ENCODE measurements around the gene CACNA2D1. TPM values are rescaled to one million over a fixed set of nuclear protein-coding genes. Genes with fewer than 3 reads are reported as not detected.

CACNA2D1 gene
- total RNA-seq, 4 donors from 2014 or later, result 17.7 to 22.0 (median 18.4) TPM

DNA sequence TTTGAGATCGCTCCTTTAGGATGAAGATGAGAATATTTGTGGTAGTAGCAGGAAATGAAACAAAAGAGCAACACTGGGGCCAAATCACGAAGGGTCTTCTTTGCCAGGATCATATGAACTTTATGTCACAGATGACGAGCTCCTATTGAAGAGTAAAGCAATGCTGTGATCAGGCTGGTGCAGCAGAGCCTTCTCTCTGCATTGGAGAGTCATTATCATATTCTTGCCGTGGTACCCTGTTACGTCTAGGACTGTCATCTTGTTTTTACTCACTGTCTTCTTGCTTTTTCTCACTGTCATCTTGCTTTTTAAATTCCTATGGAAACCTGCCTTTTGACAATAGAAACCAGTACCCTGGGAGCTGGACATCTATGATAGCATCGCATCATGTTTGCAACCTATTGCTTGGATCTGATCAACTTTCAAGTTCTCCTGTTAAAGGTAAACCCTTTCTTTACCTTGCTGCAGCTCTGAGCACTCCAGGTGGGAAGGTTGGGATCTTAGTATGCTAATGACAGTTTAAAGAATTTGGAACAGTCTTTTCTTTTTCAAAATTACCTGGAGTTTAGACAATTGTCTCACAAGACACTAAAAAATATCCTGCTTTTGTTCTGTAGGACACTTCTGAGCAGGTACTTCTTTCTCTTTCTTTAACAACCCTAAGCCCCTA, 27.9 kb upstream of the CACNA2D1 start:
- Histone ChIP-seq H3K36me3 (no peaks in the 10 kb centered on the region), H3K9me3 (no peaks in the 10 kb centered on the region), H3K4me3 (no peak overlapping the region), H3K4me1 (no peaks in the 10 kb centered on the region), H3K27me3 (no peaks in the 10 kb centered on the region), H3K27ac (no peak overlapping the region)
- 76 to 78% methylated on average over 6 of the region's 6 CpGs for WGBS, 2 donors
- TF ChIP-seq, protein P1, sequence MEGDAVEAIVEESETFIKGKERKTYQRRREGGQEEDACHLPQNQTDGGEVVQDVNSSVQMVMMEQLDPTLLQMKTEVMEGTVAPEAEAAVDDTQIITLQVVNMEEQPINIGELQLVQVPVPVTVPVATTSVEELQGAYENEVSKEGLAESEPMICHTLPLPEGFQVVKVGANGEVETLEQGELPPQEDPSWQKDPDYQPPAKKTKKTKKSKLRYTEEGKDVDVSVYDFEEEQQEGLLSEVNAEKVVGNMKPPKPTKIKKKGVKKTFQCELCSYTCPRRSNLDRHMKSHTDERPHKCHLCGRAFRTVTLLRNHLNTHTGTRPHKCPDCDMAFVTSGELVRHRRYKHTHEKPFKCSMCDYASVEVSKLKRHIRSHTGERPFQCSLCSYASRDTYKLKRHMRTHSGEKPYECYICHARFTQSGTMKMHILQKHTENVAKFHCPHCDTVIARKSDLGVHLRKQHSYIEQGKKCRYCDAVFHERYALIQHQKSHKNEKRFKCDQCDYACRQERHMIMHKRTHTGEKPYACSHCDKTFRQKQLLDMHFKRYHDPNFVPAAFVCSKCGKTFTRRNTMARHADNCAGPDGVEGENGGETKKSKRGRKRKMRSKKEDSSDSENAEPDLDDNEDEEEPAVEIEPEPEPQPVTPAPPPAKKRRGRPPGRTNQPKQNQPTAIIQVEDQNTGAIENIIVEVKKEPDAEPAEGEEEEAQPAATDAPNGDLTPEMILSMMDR (IDR thresholded peaks at IDR 0.05), result no peak
- TF ChIP-seq EP300 (IDR thresholded peaks at IDR 0.05) (no peak), POLR2A (IDR thresholded peaks at IDR 0.05) (no peak)
- DNase-seq (ENCODE audit: low spot score in 2 of 2), result no peak

DNA sequence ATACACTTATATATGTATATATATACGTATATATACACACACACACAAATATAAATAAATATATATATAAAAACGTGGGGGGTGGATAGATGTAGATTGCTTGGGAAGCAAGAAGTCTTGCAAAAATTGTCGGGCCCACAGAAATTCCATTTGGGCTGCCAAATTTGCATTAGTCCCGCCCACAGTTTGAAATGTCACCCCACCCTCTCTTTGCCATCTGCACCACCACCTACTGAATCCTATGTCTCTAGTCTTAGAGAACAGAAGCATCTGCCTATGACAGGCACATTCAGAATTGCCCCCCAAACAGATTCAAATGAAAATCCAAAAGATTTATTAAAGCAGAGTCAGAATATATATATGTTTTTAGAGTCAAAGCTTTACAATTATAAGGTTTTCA, 25.6 kb upstream of the CACNA2D1 start:
- Histone ChIP-seq H3K4me1 (no peaks in the 10 kb centered on the region), H3K27ac (no peak overlapping the region), H3K36me3 (no peaks in the 10 kb centered on the region), H3K9me3 (peaks cover 0 to 2% (median 0%) of the 10 kb centered on the region in 4 donors), H3K4me3 (no peak overlapping the region), H3K27me3 (no peaks in the 10 kb centered on the region)
- TF ChIP-seq POLR2A (IDR thresholded peaks at IDR 0.05) (no peak), EP300 (IDR thresholded peaks at IDR 0.05) (no peak)
- TF ChIP-seq, protein P1 (IDR thresholded peaks at IDR 0.05), result no peak
- 66 to 75% methylated on average over 4 of the region's 4 CpGs for WGBS, 2 donors
- DNase-seq (ENCODE audit: low spot score in 2 of 2), result no peak

DNA sequence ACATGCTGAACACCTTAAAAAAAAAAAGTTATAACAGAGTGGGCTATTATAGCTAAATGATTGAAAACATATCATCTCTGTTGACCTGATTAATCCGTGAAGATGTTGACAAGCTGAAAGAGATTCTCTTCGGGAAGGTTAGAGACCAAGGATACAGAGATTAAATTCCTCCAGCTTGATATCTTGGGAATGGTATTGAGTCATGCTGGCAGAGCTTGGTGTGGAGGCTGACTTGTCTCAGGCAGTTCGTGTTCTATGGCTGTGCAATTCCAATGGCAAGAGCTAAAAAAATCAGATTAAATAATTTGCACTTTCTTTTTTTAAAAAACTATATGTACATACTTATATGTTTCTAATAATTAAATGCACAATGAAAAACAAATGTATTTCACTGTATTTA, 24.9 kb upstream of the CACNA2D1 start:
- DNase-seq (ENCODE audit: low spot score in 2 of 2), result no peak
- WGBS, 2 donors, result 80 to 85% methylated on average over 3 of the region's 3 CpGs

DNA sequence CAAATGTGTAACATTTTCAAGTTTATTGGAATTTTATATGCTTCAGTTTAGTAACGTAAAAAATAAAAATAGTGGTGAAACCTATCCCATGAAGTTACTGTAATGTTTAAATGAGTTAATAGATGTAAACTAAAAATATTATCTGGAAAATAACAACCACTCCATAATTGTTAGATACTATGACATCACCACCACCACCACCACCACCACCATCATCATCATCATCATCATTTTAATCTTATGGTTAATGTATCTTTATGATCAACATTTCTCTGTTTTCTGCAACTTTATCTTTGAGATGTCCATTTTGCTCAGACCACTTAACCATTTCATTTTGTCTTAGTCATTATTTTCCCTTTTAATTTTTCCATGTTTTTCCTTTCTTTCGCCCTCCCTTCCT, 23.4 kb upstream of the CACNA2D1 start:
- 86 to 87% methylated on average over 2 of the region's 2 CpGs for WGBS, 2 donors
- peaks cover 0 to 7% (median 0%) of the 10 kb centered on the region in 4 donors for H3K9me3 ChIP-seq

More for the DNA sequence above, 24.9 kb upstream of the CACNA2D1 start:
- H3K4me3 ChIP-seq, result no peak overlapping the region
- H3K27ac ChIP-seq, result no peak overlapping the region
- TF ChIP-seq POLR2A (IDR thresholded peaks at IDR 0.05) (no peak), EP300 (IDR thresholded peaks at IDR 0.05) (no peak)
- TF ChIP-seq, protein P1 (IDR thresholded peaks at IDR 0.05), result no peak
- no peaks in the 10 kb centered on the region for H3K27me3 ChIP-seq
- no peaks in the 10 kb centered on the region for H3K36me3 ChIP-seq
- H3K4me1 ChIP-seq, result no peaks in the 10 kb centered on the region
- H3K9me3 ChIP-seq, result peaks cover 0 to 7% (median 0%) of the 10 kb centered on the region in 4 donors

DNA sequence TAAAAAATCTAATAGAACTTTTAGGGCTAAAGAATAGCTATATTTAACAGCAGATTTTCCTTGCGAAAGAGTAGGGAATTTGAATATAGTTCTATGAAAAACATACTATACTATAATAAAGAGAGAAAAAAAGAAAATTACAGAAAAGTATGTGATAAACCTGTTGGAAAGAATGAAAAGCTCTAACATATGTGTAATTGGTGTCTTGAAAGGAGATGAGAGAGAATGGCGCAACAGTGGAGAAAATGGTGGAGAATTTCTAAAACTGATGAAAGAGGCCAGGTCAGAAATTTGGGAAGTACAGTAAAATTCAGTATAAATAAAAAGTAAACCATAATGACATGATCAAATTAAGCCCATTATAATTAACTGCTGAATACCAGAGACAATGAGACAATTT, 20.8 kb upstream of the CACNA2D1 start:
- Histone ChIP-seq H3K9me3 (peaks cover 0 to 7% (median 0%) of the 10 kb centered on the region in 4 donors), H3K27ac (no peak overlapping the region), H3K27me3 (no peaks in the 10 kb centered on the region), H3K4me1 (no peaks in the 10 kb centered on the region), H3K36me3 (no peaks in the 10 kb centered on the region), H3K4me3 (no peak overlapping the region)
- TF ChIP-seq POLR2A (IDR thresholded peaks at IDR 0.05) (no peak), EP300 (IDR thresholded peaks at IDR 0.05) (no peak)
- TF ChIP-seq, protein P1 (IDR thresholded peaks at IDR 0.05), result no peak
- DNase-seq (ENCODE audit: low spot score in 2 of 2), result no peak
- 97 to 99% methylated on average over 2 of the region's 2 CpGs for WGBS, 2 donors

More for the DNA sequence above, 23.4 kb upstream of the CACNA2D1 start:
- Histone ChIP-seq H3K4me1 (no peaks in the 10 kb centered on the region), H3K27me3 (no peaks in the 10 kb centered on the region), H3K4me3 (no peak overlapping the region), H3K27ac (no peak overlapping the region), H3K36me3 (no peaks in the 10 kb centered on the region)
- DNase-seq (ENCODE audit: low spot score in 2 of 2), result no peak
- TF ChIP-seq EP300 (IDR thresholded peaks at IDR 0.05) (no peak), POLR2A (IDR thresholded peaks at IDR 0.05) (no peak)
- TF ChIP-seq, protein P1 (IDR thresholded peaks at IDR 0.05), result no peak
